Activated T-cell treated with anti-CD3 and anti-CD28 coated beads for 4 hours (primary cell): ENCODE results near the gene PAPOLA.

Experiments used
- DNase-seq: peaks from one replicate; pipeline ENCODE4 v3.0.0-alpha.2; 2020

The PAPOLA gene

GRCh38 chr14:96587823-96588385 is 85.7 kb downstream of the PAPOLA start:
- DNase-seq, result no peak

GRCh38 chr14:96588410-96589257 is 86.5 kb downstream of the PAPOLA start:
- DNase-seq, result no peak

- no peak for DNase-seq
Measured at GRCh38 chr14:96589577-96589976, 87.4 kb downstream of the PAPOLA start.

GRCh38 chr14:96590190-96590864 is 88.1 kb downstream of the PAPOLA start:
- no peak for DNase-seq

GRCh38 chr14:96592591-96593386 is 90.6 kb downstream of the PAPOLA start:
- peak; percentile 29 for DNase-seq

GRCh38 chr14:96594961-96595360 is 92.8 kb downstream of the PAPOLA start:
- no peak for DNase-seq

- no peak for DNase-seq
Measured at GRCh38 chr14:96597680-96598079, 95.5 kb downstream of the PAPOLA start.

GRCh38 chr14:96598332-96598928 is 96.2 kb downstream of the PAPOLA start:
- DNase-seq, result no peak

GRCh38 chr14:96599076-96599475 is 96.9 kb downstream of the PAPOLA start:
- DNase-seq, result no peak

- no peak for DNase-seq
Measured at GRCh38 chr14:96602186-96602585, 100.0 kb downstream of the PAPOLA start.

GRCh38 chr14:96603350-96604255 is 101.4 kb downstream of the PAPOLA start:
- no peak for DNase-seq

GRCh38 chr14:96614481-96614881 is 112.3 kb downstream of the PAPOLA start:
- DNase-seq, result no peak

- no peak for DNase-seq
Measured at GRCh38 chr14:96616161-96616721, 114.1 kb downstream of the PAPOLA start.
